Esophagus (tissue), 2 donors: ENCODE results near the gene PDZD11. TPM values are rescaled to one million over a fixed set of nuclear protein-coding genes. Genes with fewer than 3 reads are reported as not detected.
A peak's percentile ranks its signal among the peaks of the same experiment; 100 is the strongest.

Experiments used
- H3K27ac ChIP-seq, 2 donors: one replicate each; pipeline ENCODE4 v1.5.1; 2013; ENCODE audit warnings: low read depth in 2 of 2, mild to moderate bottlenecking in 2 of 2, inconsistent platforms in 1 of 2, low read length in 1 of 2, moderate library complexity in 1 of 2
- H3K27me3 ChIP-seq, 2 donors: one replicate each; pipeline ENCODE4 v1.6.1; 2013; ENCODE audit warnings: low read length in 2 of 2, control low read depth in 1 of 2, mild to moderate bottlenecking in 1 of 2; ENCODE audit not compliant: insufficient read depth in 2 of 2, control insufficient read depth in 1 of 2
- H3K36me3 ChIP-seq, 2 donors: one replicate each; pipeline ENCODE4 v1.6.1; 2013; ENCODE audit warnings: low read length in 1 of 2; ENCODE audit not compliant: control insufficient read depth in 2 of 2, insufficient read depth in 2 of 2
- H3K4me1 ChIP-seq, 2 donors: one replicate each; pipeline ENCODE4 v1.6.1; 2013; ENCODE audit warnings: low read length in 1 of 2; ENCODE audit not compliant: control insufficient read depth in 2 of 2, insufficient read depth in 2 of 2
- H3K4me3 ChIP-seq, 2 donors: one replicate each; pipeline ENCODE4 v1.5.1; 2013; ENCODE audit warnings: low read length in 2 of 2, mild to moderate bottlenecking in 2 of 2, low read depth in 1 of 2, moderate library complexity in 1 of 2
- H3K9me3 ChIP-seq, 2 donors: one replicate each; pipeline ENCODE4 v1.6.1; 2013; ENCODE audit warnings: mild to moderate bottlenecking in 2 of 2, low read depth in 1 of 2, low read length in 1 of 2, moderate library complexity in 1 of 2; ENCODE audit not compliant: control insufficient read depth in 2 of 2, insufficient read depth in 1 of 2
- WGBS, 2 donors: extraction: QIAGEN DNeasy Blood & Tissue Kit; methylation state at CpG; one replicate each; pipeline ENCODE4 v1.1.7; 2013; 5-methylcytosine and 5-hydroxymethylcytosine counted together
- polyA plus RNA-seq, 2 donors: library from polyadenylated mRNA; stranded (reverse); fragments of 200-250 nt; gene quantifications; one replicate each; pipeline ENCODE4 v1.2.3, GENCODE V29; 2013
- donor health status: healthy with polysubstance abuse.
- donor health status: Bipolar disorder and iron deficiency.

The PDZD11 gene
- polyA plus RNA-seq, 2 donors = 54.2 to 78.0 TPM

- Histone ChIP-seq H3K4me1 (no peaks in the 10 kb centered on the region), H3K36me3 (no peaks in the 10 kb centered on the region), H3K4me3 (no peak overlapping the region), H3K27ac (no peak overlapping the region), H3K27me3 (no peaks in the 10 kb centered on the region), H3K9me3 (no peaks in the 10 kb centered on the region)
- 16 to 17% methylated on average over 7 of the region's 7 CpGs for WGBS, 2 donors
Measured at GRCh38 chrX:70262952-70263567, 26.7 kb downstream of the PDZD11 start.

GRCh38 chrX:70260104-70260503 is 29.6 kb downstream of the PDZD11 start, which contains the start of gene P2RY4:
Gene P2RY4 (minus strand): TSS chrX:70260204. CDS start chrX:70259624, 580 bp downstream.
- H3K36me3 ChIP-seq = no peaks in the 10 kb centered on the region
- WGBS, 2 donors = 65 to 88% methylated on average over 4 of the region's 4 CpGs
- no peaks in the 10 kb centered on the region for H3K27me3 ChIP-seq
- H3K4me1 ChIP-seq = no peaks in the 10 kb centered on the region
- H3K4me3 ChIP-seq = no peak within 1 kb of the TSS
- H3K9me3 ChIP-seq = no peaks in the 10 kb centered on the region
- no peak within 1 kb of the TSS for H3K27ac ChIP-seq

- Histone ChIP-seq H3K4me3 (no peak overlapping the region), H3K9me3 (no peaks in the 10 kb centered on the region), H3K27me3 (no peaks in the 10 kb centered on the region), H3K4me1 (no peaks in the 10 kb centered on the region), H3K27ac (no peak overlapping the region), H3K36me3 (no peaks in the 10 kb centered on the region)
- WGBS, 2 donors = 71 to 89% methylated on average over 5 of the region's 5 CpGs
Measured at GRCh38 chrX:70257423-70258288, 32.1 kb downstream of the PDZD11 start.

GRCh38 chrX:70255452-70255851 is 34.3 kb downstream of the PDZD11 start:
- Histone ChIP-seq H3K36me3 (no peaks in the 10 kb centered on the region), H3K4me3 (no peak overlapping the region), H3K9me3 (no peaks in the 10 kb centered on the region), H3K27ac (no peak overlapping the region), H3K27me3 (no peaks in the 10 kb centered on the region), H3K4me1 (no peaks in the 10 kb centered on the region)
- 71 to 78% methylated on average over 2 of the region's 2 CpGs for WGBS, 2 donors

GRCh38 chrX:70254909-70255308 is 34.8 kb downstream of the PDZD11 start:
- WGBS, 2 donors = 82 to 85% methylated on average over 3 of the region's 3 CpGs
- H3K9me3 ChIP-seq = no peaks in the 10 kb centered on the region
- no peak overlapping the region for H3K4me3 ChIP-seq
- H3K4me1 ChIP-seq = no peaks in the 10 kb centered on the region
- peak overlapping the region in 1 of 2 donors; percentile 42 for H3K27ac ChIP-seq
- no peaks in the 10 kb centered on the region for H3K36me3 ChIP-seq
- H3K27me3 ChIP-seq = no peaks in the 10 kb centered on the region

- no peaks in the 10 kb centered on the region for H3K36me3 ChIP-seq
- no peak overlapping the region for H3K27ac ChIP-seq
- H3K4me3 ChIP-seq = no peak overlapping the region
- WGBS, 2 donors = 52 to 89% methylated on average over 1 of the region's 1 CpG
- H3K9me3 ChIP-seq = no peaks in the 10 kb centered on the region
- no peaks in the 10 kb centered on the region for H3K4me1 ChIP-seq
- no peaks in the 10 kb centered on the region for H3K27me3 ChIP-seq
Measured at GRCh38 chrX:70254063-70254400, 35.7 kb downstream of the PDZD11 start.

- H3K9me3 ChIP-seq = no peaks in the 10 kb centered on the region
- no peaks in the 10 kb centered on the region for H3K36me3 ChIP-seq
- no peaks in the 10 kb centered on the region for H3K4me1 ChIP-seq
- WGBS, 2 donors = 72 to 83% methylated on average over 3 of the region's 3 CpGs
- no peak overlapping the region for H3K4me3 ChIP-seq
- no peak overlapping the region for H3K27ac ChIP-seq
- no peaks in the 10 kb centered on the region for H3K27me3 ChIP-seq
Measured at GRCh38 chrX:70253377-70254062, 36.2 kb downstream of the PDZD11 start.

GRCh38 chrX:70252491-70252890 is 37.2 kb downstream of the PDZD11 start:
- Histone ChIP-seq H3K27ac (no peak overlapping the region), H3K27me3 (no peaks in the 10 kb centered on the region), H3K4me1 (no peaks in the 10 kb centered on the region), H3K4me3 (no peak overlapping the region), H3K36me3 (no peaks in the 10 kb centered on the region), H3K9me3 (no peaks in the 10 kb centered on the region)
- 40 to 55% methylated on average over 2 of the region's 2 CpGs for WGBS, 2 donors

GRCh38 chrX:70247252-70247651 is 42.5 kb downstream of the PDZD11 start:
- Histone ChIP-seq H3K27me3 (no peaks in the 10 kb centered on the region), H3K36me3 (no peaks in the 10 kb centered on the region), H3K4me1 (no peaks in the 10 kb centered on the region), H3K27ac (no peak overlapping the region), H3K9me3 (no peaks in the 10 kb centered on the region), H3K4me3 (no peak overlapping the region)
- 86 to 98% methylated on average over 2 of the region's 2 CpGs for WGBS, 2 donors
